ENCODE measurements around the gene DUS1L.

DNA sequence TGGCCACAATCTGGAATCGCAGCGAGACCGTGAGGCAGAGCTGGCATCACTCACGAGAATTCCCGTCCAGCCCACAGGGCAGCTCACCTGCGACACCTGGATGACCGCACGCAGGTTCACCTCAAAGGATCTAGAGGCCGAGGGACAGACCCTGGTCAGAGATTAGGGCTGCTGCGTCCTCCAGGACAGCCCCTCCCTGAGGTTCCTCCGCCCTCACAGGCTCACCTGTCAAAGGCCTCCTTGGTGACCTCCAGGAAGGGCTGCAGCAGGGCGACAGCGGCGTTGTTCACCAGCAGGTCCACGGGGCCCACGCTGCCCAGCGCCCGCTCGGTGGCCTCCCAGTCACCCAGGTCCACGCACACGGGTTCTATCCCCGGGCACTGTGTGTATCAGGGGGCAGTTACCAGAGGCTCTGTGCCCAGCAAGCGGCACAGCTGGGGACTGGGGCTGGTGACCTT, 28.9 kb downstream of the DUS1L start:
- TF ChIP-seq EZH2 (IDR thresholded peaks at IDR 0.05; ENCODE audit: low read length) = no peak
- TF ChIP-seq, protein P1, sequence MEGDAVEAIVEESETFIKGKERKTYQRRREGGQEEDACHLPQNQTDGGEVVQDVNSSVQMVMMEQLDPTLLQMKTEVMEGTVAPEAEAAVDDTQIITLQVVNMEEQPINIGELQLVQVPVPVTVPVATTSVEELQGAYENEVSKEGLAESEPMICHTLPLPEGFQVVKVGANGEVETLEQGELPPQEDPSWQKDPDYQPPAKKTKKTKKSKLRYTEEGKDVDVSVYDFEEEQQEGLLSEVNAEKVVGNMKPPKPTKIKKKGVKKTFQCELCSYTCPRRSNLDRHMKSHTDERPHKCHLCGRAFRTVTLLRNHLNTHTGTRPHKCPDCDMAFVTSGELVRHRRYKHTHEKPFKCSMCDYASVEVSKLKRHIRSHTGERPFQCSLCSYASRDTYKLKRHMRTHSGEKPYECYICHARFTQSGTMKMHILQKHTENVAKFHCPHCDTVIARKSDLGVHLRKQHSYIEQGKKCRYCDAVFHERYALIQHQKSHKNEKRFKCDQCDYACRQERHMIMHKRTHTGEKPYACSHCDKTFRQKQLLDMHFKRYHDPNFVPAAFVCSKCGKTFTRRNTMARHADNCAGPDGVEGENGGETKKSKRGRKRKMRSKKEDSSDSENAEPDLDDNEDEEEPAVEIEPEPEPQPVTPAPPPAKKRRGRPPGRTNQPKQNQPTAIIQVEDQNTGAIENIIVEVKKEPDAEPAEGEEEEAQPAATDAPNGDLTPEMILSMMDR (optimal IDR thresholded peaks at IDR 0.05 in 1 of 3, IDR thresholded peaks at IDR 0.05 in 1 of 3, conservative IDR thresholded peaks at IDR 0.05 in 1 of 3; ENCODE audit: extremely low read depth in 1 of 3, insufficient read depth in 2 of 3, low read length in 3 of 3) = no peak

All from keratinocyte (primary cell).